SK-MEL-5 (cell line): Measurements from ENCODE around the gene SEBOX. TPM values are rescaled to one million over a fixed set of nuclear protein-coding genes. Genes with fewer than 3 reads are reported as not detected.

Source experiments
- DNase-seq: peaks from one replicate; pipeline ENCODE4 v3.0.0-alpha.2; 2016; ENCODE audit warnings: low read depth, low spot score
- in situ Hi-C: cut with HindIII; loops from 2 replicates; pipeline ENCODE4 v1.10.0; 2016; ENCODE audit warnings: low sequenced_read_pairs, high pct_unique_total_duplicates, low pct_unique_long_range_greater_than_20kb
- polyA plus RNA-seq, 2 experiments: library from polyadenylated mRNA; depleted of rRNA; stranded (reverse); fragments of >200 nt; gene quantifications; 2 replicates each; pipeline ENCODE4 v1.2.3, GENCODE V29; 2015
- total RNA-seq: library from RNA; depleted of rRNA; stranded (reverse); fragments of >200 nt; shearing (Covaris generic); gene quantifications from 2 replicates; pipeline ENCODE4 v1.2.3, GENCODE V29; 2014; rRNA removed

The SEBOX gene
- total RNA-seq: not detected in 2 replicates
- polyA plus RNA-seq (2015; cell fraction: cytosol; rRNA removed): not detected in 2 replicates
- polyA plus RNA-seq (2015; cell fraction: nucleus; rRNA removed): not detected in 2 replicates

- in situ Hi-C loops: no loop called here
- no peak for DNase-seq
Observed at GRCh38 chr17:28364665-28365363, at the start of gene SEBOX. Gene SEBOX, minus strand, starts transcription at chr17:28365199. Its CDS starts 48 bp downstream, at chr17:28365151.

- DNase-seq: no peak
- in situ Hi-C loops: no loop called here
Observed at GRCh38 chr17:28413804-28414203, 48.8 kb upstream of the SEBOX start.

GRCh38 chr17:28412099-28412498, 47.1 kb upstream of the SEBOX start:
- in situ Hi-C loops: no loop called here
- no peak for DNase-seq

- in situ Hi-C loops: no loop called here
- no peak for DNase-seq
Observed at GRCh38 chr17:28407974-28408306, 42.9 kb upstream of the SEBOX start.

GRCh38 chr17:28407130-28407973, 42.4 kb upstream of the SEBOX start:
- in situ Hi-C loops: no loop called here

GRCh38 chr17:28406473-28406814, 41.4 kb upstream of the SEBOX start:
- no peak for DNase-seq
- in situ Hi-C loops: no loop called here

More at GRCh38 chr17:28407130-28407973, 42.4 kb upstream of the SEBOX start:
- no peak for DNase-seq

- in situ Hi-C loops: no loop called here
- peak; percentile 41 for DNase-seq
Observed at GRCh38 chr17:28405632-28406472, 40.9 kb upstream of the SEBOX start, which contains the start of gene SLC46A1. Gene SLC46A1, minus strand, starts transcription at chr17:28406212. Its CDS starts 98 bp downstream, at chr17:28406114.

GRCh38 chr17:28404812-28405570, 40.0 kb upstream of the SEBOX start:
- in situ Hi-C loops: no loop called here
- DNase-seq: no peak

- DNase-seq: no peak
- in situ Hi-C loops: no loop called here
Observed at GRCh38 chr17:28404461-28404811, 39.4 kb upstream of the SEBOX start.

GRCh38 chr17:28404007-28404406, 39.0 kb upstream of the SEBOX start:
- in situ Hi-C loops: no loop called here
- DNase-seq: no peak

- DNase-seq: no peak
- in situ Hi-C loops: no loop called here
Observed at GRCh38 chr17:28402844-28403243, 37.8 kb upstream of the SEBOX start.

- in situ Hi-C loops: no loop called here
- no peak for DNase-seq
Observed at GRCh38 chr17:28402224-28402630, 37.2 kb upstream of the SEBOX start.

GRCh38 chr17:28399808-28400207, 34.8 kb upstream of the SEBOX start:
- no peak for DNase-seq
- in situ Hi-C loops: no loop called here

GRCh38 chr17:28398280-28398981, 33.4 kb upstream of the SEBOX start:
- in situ Hi-C loops: no loop called here
- no peak for DNase-seq

GRCh38 chr17:28397687-28398279, 32.8 kb upstream of the SEBOX start:
- no peak for DNase-seq
- in situ Hi-C loops: no loop called here

- in situ Hi-C loops: no loop called here
- no peak for DNase-seq
Observed at GRCh38 chr17:28397275-28397674, 32.3 kb upstream of the SEBOX start.
